Smooth muscle cell (in vitro differentiated cells): ENCODE measurements around the gene DYNLT3. TPM values are rescaled to one million over a fixed set of nuclear protein-coding genes. Genes with fewer than 3 reads are reported as not detected.

Experiments
- DNase-seq: peaks from one replicate; lab custom pipeline; 2025; ENCODE audit not compliant: unreplicated experiment; lab: John Stamatoyannopoulos, UW
- H2AFZ ChIP-seq: fragments of 200-600 bp; sonication (generic); 2 replicates; pipeline ENCODE4 v1.6.0; 2016; ENCODE audit warnings: antibody characterized with exemption, low read depth, mild to moderate bottlenecking
- H3F3A ChIP-seq: fragments of 200-600 bp; sonication (generic); 2 replicates; pipeline ENCODE4 v1.6.0; 2017; ENCODE audit warnings: antibody characterized with exemption, low read depth
- H3K27ac ChIP-seq: fragments of 200-600 bp; sonication (generic); 2 replicates; pipeline ENCODE4 v1.5.1; 2016; ENCODE audit warnings: low read depth, mild to moderate bottlenecking
- H3K27me3 ChIP-seq: fragments of 200-600 bp; sonication (generic); 2 replicates; pipeline ENCODE4 v1.6.1; 2016; ENCODE audit warnings: low read depth, mild to moderate bottlenecking
- H3K36me3 ChIP-seq: fragments of 200-600 bp; sonication (generic); 2 replicates; pipeline ENCODE4 v1.5.1; 2016; ENCODE audit warnings: low read depth
- H3K4me1 ChIP-seq: fragments of 200-600 bp; sonication (generic); 2 replicates; pipeline ENCODE4 v1.5.1; 2016; ENCODE audit warnings: low read depth
- H3K4me2 ChIP-seq: fragments of 200-600 bp; sonication (generic); 2 replicates; pipeline ENCODE4 v1.6.0; 2016; ENCODE audit warnings: mild to moderate bottlenecking
- H3K4me3 ChIP-seq: fragments of 200-600 bp; sonication (generic); 2 replicates; pipeline ENCODE4 v1.5.1; 2016; ENCODE audit warnings: mild to moderate bottlenecking
- H3K79me2 ChIP-seq: fragments of 200-600 bp; sonication (generic); 2 replicates; pipeline ENCODE4 v1.6.0; 2016; ENCODE audit warnings: low read depth, mild to moderate bottlenecking
- H3K9ac ChIP-seq: fragments of 200-600 bp; sonication (generic); 2 replicates; pipeline ENCODE4 v1.6.0; 2016; ENCODE audit warnings: low read depth
- H3K9me3 ChIP-seq: fragments of 200-600 bp; sonication (generic); replicated peaks from 2 replicates; pipeline ENCODE4 v1.5.1; 2016; ENCODE audit warnings: low read depth
- H4K20me1 ChIP-seq: fragments of 200-600 bp; sonication (generic); 2 replicates; pipeline ENCODE4 v1.6.0; 2016; ENCODE audit warnings: low read depth
- WGBS: methylation state at CpG from one replicate; pipeline ENCODE4 v1.1.7; 2016; ENCODE audit warnings: low lambda C conversion rate; 5-methylcytosine and 5-hydroxymethylcytosine counted together
- polyA plus RNA-seq: library from polyadenylated mRNA; unstranded; fragments of >200 nt; fragmentation: Nextera tagmentation; extraction: Ambion mirVana; gene quantifications from 2 replicates; pipeline ENCODE4 v1.2.1, GENCODE V29; 2016
- total RNA-seq: library from RNA; depleted of rRNA; stranded (reverse); fragments of >200 nt; gene quantifications from 2 replicates; pipeline ENCODE4 v1.2.3, GENCODE V29; 2014
- TF ChIP-seq, protein P1 (sequence below): fragments of 200-600 bp; sonication (generic); IDR thresholded peaks from 2 replicates; pipeline ENCODE4 v1.5.1; 2017; ENCODE audit warnings: borderline replicate concordance, mild to moderate bottlenecking, antibody characterized with exemption; ENCODE audit not compliant: insufficient read depth, poor library complexity, severe bottlenecking

Gene DYNLT3
- total and polyA plus RNA-seq, 2 experiments from 2014 or later: 77.7 to 89.4 TPM

DNA sequence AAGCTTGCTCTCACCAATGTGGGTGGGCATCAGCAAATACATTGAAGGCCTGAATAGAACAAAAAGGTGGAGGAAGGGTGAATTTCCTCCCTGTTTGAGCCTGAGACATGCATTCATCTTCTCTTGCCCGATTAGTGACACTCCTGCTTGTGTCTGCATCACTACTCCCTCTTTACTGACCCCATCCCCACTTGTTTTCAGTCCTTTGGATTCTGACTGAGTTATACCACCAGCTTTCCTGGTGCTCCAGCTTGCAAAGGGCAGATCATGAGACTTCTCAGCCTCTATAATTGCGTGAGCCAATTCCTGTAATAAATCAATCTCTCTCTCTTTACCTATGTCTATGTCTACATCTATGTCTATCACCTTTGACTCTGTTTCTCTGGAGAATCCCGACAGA lies 47.4 kb upstream of the DYNLT3 start:
- H3K79me2 ChIP-seq: no peaks in the 10 kb centered on the region
- no peak overlapping the region for H3K4me3 ChIP-seq
- 67% methylated on average over 3 of the region's 3 CpGs for WGBS
- H3K36me3 ChIP-seq: no peaks in the 10 kb centered on the region
- no peak overlapping the region for H2AFZ ChIP-seq
- no peaks in the 10 kb centered on the region for H3F3A ChIP-seq
- H3K4me2 ChIP-seq: no peak overlapping the region
- H3K27ac ChIP-seq: no peak overlapping the region
- H3K9ac ChIP-seq: no peak overlapping the region
- TF ChIP-seq, protein P1, sequence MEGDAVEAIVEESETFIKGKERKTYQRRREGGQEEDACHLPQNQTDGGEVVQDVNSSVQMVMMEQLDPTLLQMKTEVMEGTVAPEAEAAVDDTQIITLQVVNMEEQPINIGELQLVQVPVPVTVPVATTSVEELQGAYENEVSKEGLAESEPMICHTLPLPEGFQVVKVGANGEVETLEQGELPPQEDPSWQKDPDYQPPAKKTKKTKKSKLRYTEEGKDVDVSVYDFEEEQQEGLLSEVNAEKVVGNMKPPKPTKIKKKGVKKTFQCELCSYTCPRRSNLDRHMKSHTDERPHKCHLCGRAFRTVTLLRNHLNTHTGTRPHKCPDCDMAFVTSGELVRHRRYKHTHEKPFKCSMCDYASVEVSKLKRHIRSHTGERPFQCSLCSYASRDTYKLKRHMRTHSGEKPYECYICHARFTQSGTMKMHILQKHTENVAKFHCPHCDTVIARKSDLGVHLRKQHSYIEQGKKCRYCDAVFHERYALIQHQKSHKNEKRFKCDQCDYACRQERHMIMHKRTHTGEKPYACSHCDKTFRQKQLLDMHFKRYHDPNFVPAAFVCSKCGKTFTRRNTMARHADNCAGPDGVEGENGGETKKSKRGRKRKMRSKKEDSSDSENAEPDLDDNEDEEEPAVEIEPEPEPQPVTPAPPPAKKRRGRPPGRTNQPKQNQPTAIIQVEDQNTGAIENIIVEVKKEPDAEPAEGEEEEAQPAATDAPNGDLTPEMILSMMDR: no peak
- no peak for DNase-seq
- H3K4me1 ChIP-seq: no peaks in the 10 kb centered on the region
- no peaks in the 10 kb centered on the region for H3K27me3 ChIP-seq
- H3K9me3 ChIP-seq: no peaks in the 10 kb centered on the region
- H4K20me1 ChIP-seq: no peaks in the 10 kb centered on the region

- H3K36me3 ChIP-seq: no peaks in the 10 kb centered on the region
- no peak overlapping the region for H2AFZ ChIP-seq
- no peak overlapping the region for H3K27ac ChIP-seq
- H3F3A ChIP-seq: no peaks in the 10 kb centered on the region
- no peaks in the 10 kb centered on the region for H3K79me2 ChIP-seq
- no peaks in the 10 kb centered on the region for H4K20me1 ChIP-seq
- 77% methylated on average over 5 of the region's 5 CpGs for WGBS
- no peaks in the 10 kb centered on the region for H3K9me3 ChIP-seq
- no peaks in the 10 kb centered on the region for H3K4me1 ChIP-seq
- TF ChIP-seq, protein P1: no peak
- H3K4me3 ChIP-seq: no peak overlapping the region
- no peak for DNase-seq
- H3K4me2 ChIP-seq: no peak overlapping the region
- no peak overlapping the region for H3K9ac ChIP-seq
- no peaks in the 10 kb centered on the region for H3K27me3 ChIP-seq
Measured at GRCh38 chrX:37888010-37888409, 40.6 kb upstream of the DYNLT3 start.

- H3K9ac ChIP-seq: no peak overlapping the region
- H3K27me3 ChIP-seq: no peaks in the 10 kb centered on the region
- no peaks in the 10 kb centered on the region for H3F3A ChIP-seq
- no peaks in the 10 kb centered on the region for H4K20me1 ChIP-seq
- no peaks in the 10 kb centered on the region for H3K4me1 ChIP-seq
- no peak for DNase-seq
- H3K27ac ChIP-seq: no peak overlapping the region
- H3K4me2 ChIP-seq: no peak overlapping the region
- H3K9me3 ChIP-seq: no peaks in the 10 kb centered on the region
- H3K36me3 ChIP-seq: no peaks in the 10 kb centered on the region
- WGBS: 57% methylated on average over 1 of the region's 1 CpG
- no peak overlapping the region for H3K4me3 ChIP-seq
- no peaks in the 10 kb centered on the region for H3K79me2 ChIP-seq
- H2AFZ ChIP-seq: no peak overlapping the region
- TF ChIP-seq, protein P1: no peak
Measured at GRCh38 chrX:37887347-37887746, 40.0 kb upstream of the DYNLT3 start.

GRCh38 chrX:37883196-37883595 lies 35.8 kb upstream of the DYNLT3 start:
- no peak for DNase-seq
- TF ChIP-seq, protein P1: no peak
- Histone ChIP-seq H4K20me1 (no peaks in the 10 kb centered on the region), H3K9ac (no peak overlapping the region), H3K27ac (peak overlapping the region; percentile 38), H3F3A (no peaks in the 10 kb centered on the region), H3K27me3 (no peaks in the 10 kb centered on the region), H2AFZ (no peak overlapping the region), H3K79me2 (no peaks in the 10 kb centered on the region), H3K4me2 (no peak overlapping the region), H3K9me3 (no peaks in the 10 kb centered on the region), H3K4me3 (no peak overlapping the region), H3K4me1 (no peaks in the 10 kb centered on the region), H3K36me3 (no peaks in the 10 kb centered on the region)
- 57% methylated on average over 2 of the region's 2 CpGs for WGBS
